Liver (tissue), 9 donors: ENCODE measurements around the gene BTBD8. TPM values are rescaled to one million over a fixed set of nuclear protein-coding genes. Genes with fewer than 3 reads are reported as not detected.

ENCODE experiments used
- DNase-seq: peaks from one replicate; pipeline ENCODE4 v3.0.0-alpha.2; 2017; ENCODE audit warnings: low spot score
- H3K27ac ChIP-seq, 2 donors: one replicate each; pipeline ENCODE4 v1.7.0; 2013; ENCODE audit warnings: inconsistent platforms in 2 of 2, low read length in 2 of 2, control low read depth in 1 of 2, low read depth in 1 of 2, mild to moderate bottlenecking in 1 of 2
- H3K27me3 ChIP-seq, 4 donors: one replicate each; pipeline versions ENCODE4 v1.6.1 to v1.7.0; 2013; ENCODE audit warnings: low read length in 3 of 4, inconsistent platforms in 1 of 4, mild to moderate bottlenecking in 1 of 4, moderate library complexity in 1 of 4; ENCODE audit not compliant: control insufficient read depth in 4 of 4, insufficient read depth in 4 of 4
- H3K36me3 ChIP-seq, 4 donors: one replicate each; pipeline versions ENCODE4 v1.6.1 to v1.7.0; 2013; ENCODE audit warnings: low read length in 3 of 4, mild to moderate bottlenecking in 3 of 4, low read depth in 1 of 4, moderate library complexity in 1 of 4; ENCODE audit not compliant: control insufficient read depth in 4 of 4, insufficient read depth in 3 of 4
- H3K4me1 ChIP-seq, 4 donors: one replicate each; pipeline versions ENCODE4 v1.6.1 to v1.7.0; 2013; ENCODE audit warnings: low read length in 3 of 4, mild to moderate bottlenecking in 3 of 4, moderate library complexity in 1 of 4; ENCODE audit not compliant: control insufficient read depth in 4 of 4, insufficient read depth in 4 of 4
- H3K4me3 ChIP-seq, 3 donors: one replicate each; pipeline versions ENCODE4 v1.6.1 to v1.7.0; 2013; ENCODE audit warnings: low read length in 3 of 3, control low read depth in 1 of 3, low read depth in 1 of 3, mild to moderate bottlenecking in 1 of 3
- H3K9ac ChIP-seq, 2 donors: one replicate each; pipeline ENCODE4 v1.7.0; 2013; ENCODE audit warnings: low read length in 2 of 2, mild to moderate bottlenecking in 2 of 2, moderate library complexity in 2 of 2, control low read depth in 1 of 2, low read depth in 1 of 2
- H3K9me3 ChIP-seq, 4 donors: one replicate each; pipeline versions ENCODE4 v1.6.1 to v1.7.0; 2013; ENCODE audit warnings: low read length in 3 of 4; ENCODE audit not compliant: control insufficient read depth in 4 of 4
- ATF3 ChIP-seq: IDR thresholded peaks from 2 replicates; pipeline ENCODE4 v1.6.1; 2016; ENCODE audit warnings: antibody characterized with exemption
- CTCF ChIP-seq: fragments of 150-350 bp; IDR thresholded peaks from 2 replicates; pipeline ENCODE4 v1.5.1; 2017; ENCODE audit warnings: improper control_type of control experiment, low read depth, low read length; ENCODE audit not compliant: missing input control
- EGR1 ChIP-seq, 2 donors: IDR thresholded peaks; 2 replicates each; pipeline ENCODE4 v1.6.1; 2016 to 2018; ENCODE audit warnings: antibody characterized with exemption in 2 of 2, low read depth in 2 of 2
- FOXA1 ChIP-seq: IDR thresholded peaks from 2 replicates; pipeline ENCODE4 v1.6.1; 2016; ENCODE audit warnings: antibody characterized with exemption
- FOXA2 ChIP-seq: IDR thresholded peaks from 2 replicates; pipeline ENCODE4 v1.6.1; 2016; ENCODE audit warnings: antibody characterized with exemption
- GABPA ChIP-seq, 2 donors: IDR thresholded peaks in 1 of 2; conservative IDR thresholded peaks in 1 of 2; 2 replicates each; pipeline ENCODE4 v1.6.1; 2016; ENCODE audit warnings: antibody characterized with exemption in 2 of 2, mild to moderate bottlenecking in 1 of 2, moderate library complexity in 1 of 2
- HNF4A ChIP-seq, 2 donors: conservative IDR thresholded peaks; 2 replicates each; pipeline ENCODE4 v1.6.1; 2016; ENCODE audit warnings: antibody characterized with exemption in 2 of 2, mild to moderate bottlenecking in 2 of 2
- JUND ChIP-seq, 2 donors: IDR thresholded peaks; 2 replicates each; pipeline ENCODE4 v1.6.1; 2016; ENCODE audit warnings: antibody characterized with exemption in 2 of 2
- MAX ChIP-seq: IDR thresholded peaks from 2 replicates; pipeline ENCODE4 v1.6.1; 2016; ENCODE audit warnings: antibody characterized with exemption
- NR2F2 ChIP-seq: IDR thresholded peaks from 2 replicates; pipeline ENCODE4 v1.6.1; 2016; ENCODE audit warnings: antibody characterized with exemption
- RAD21 ChIP-seq, 2 donors: IDR thresholded peaks; 2 replicates each; pipeline ENCODE4 v1.6.1; 2016; ENCODE audit warnings: antibody characterized with exemption in 2 of 2, mild to moderate bottlenecking in 2 of 2
- RXRA ChIP-seq, 2 donors: IDR thresholded peaks; 2 replicates each; pipeline ENCODE4 v1.6.1; 2017 to 2018; ENCODE audit warnings: antibody characterized with exemption in 2 of 2, mild to moderate bottlenecking in 1 of 2
- SP1 ChIP-seq: IDR thresholded peaks from 2 replicates; pipeline ENCODE4 v1.6.1; 2018; ENCODE audit warnings: antibody characterized with exemption, mild to moderate bottlenecking
- YY1 ChIP-seq: IDR thresholded peaks from 2 replicates; pipeline ENCODE4 v1.6.1; 2016; ENCODE audit warnings: antibody characterized with exemption, mild to moderate bottlenecking
- ZBTB33 ChIP-seq: IDR thresholded peaks from 2 replicates; pipeline ENCODE4 v1.6.1; 2016; ENCODE audit warnings: antibody characterized with exemption
- WGBS: extraction: QIAGEN DNeasy Blood & Tissue Kit; methylation state at CpG from one replicate; pipeline ENCODE4 v1.1.7; 2013; 5-methylcytosine and 5-hydroxymethylcytosine counted together
- polyA plus RNA-seq, 2 donors: library from polyadenylated mRNA; stranded (reverse) in 1 of 2; unstranded in 1 of 2; fragments of 200-250 nt in 1 of 2; fragments of >200 nt in 1 of 2; fragmentation: Nextera tagmentation in 1 of 2; extraction: Ambion mirVana in 1 of 2; gene quantifications; one replicate each; pipeline versions ENCODE4 v1.2.1 to v1.2.3, GENCODE V29; 2013 to 2015
- total RNA-seq, 2 donors: library from RNA; depleted of rRNA; stranded (reverse); fragments of >200 nt; gene quantifications; one replicate each; pipeline ENCODE4 v1.2.3, GENCODE V29; 2014
- donor health status: healthy.
- donor health status: healthy.
- donor health status: healthy.
- donor health status: healthy.
- donor health status: healthy.

BTBD8 gene
- total and polyA plus RNA-seq, 4 donors, result 0.47 to 1.8 (median 1.1) TPM

- no peak for TF ChIP-seq NR2F2
- TF ChIP-seq HNF4A (conservative IDR thresholded peaks at IDR 0.05), result no peak
- no peak for TF ChIP-seq GABPA (IDR thresholded peaks at IDR 0.05 in 1 of 2, conservative IDR thresholded peaks at IDR 0.05 in 1 of 2)
- TF ChIP-seq YY1, result no peak
- TF ChIP-seq CTCF, result no peak
- TF ChIP-seq RAD21 (IDR thresholded peaks at IDR 0.05), result no peak
- TF ChIP-seq FOXA2, result no peak
- no peak for TF ChIP-seq SP1
- TF ChIP-seq JUND (IDR thresholded peaks at IDR 0.05), result no peak
- no peak for TF ChIP-seq MAX
- TF ChIP-seq FOXA1, result no peak
- peaks cover 0 to 3% (median 1%) of the 10 kb centered on the region in 4 donors for H3K36me3 ChIP-seq
- no peak for DNase-seq
- H3K27ac ChIP-seq, result no peak overlapping the region
- 95% methylated on average over 3 of the region's 3 CpGs for WGBS
- no peaks in the 10 kb centered on the region for H3K27me3 ChIP-seq
- no peaks in the 10 kb centered on the region for H3K4me1 ChIP-seq
- H3K9ac ChIP-seq, result no peak overlapping the region
- H3K4me3 ChIP-seq, result no peak overlapping the region
- peaks cover 0 to 14% (median 3%) of the 10 kb centered on the region in 4 donors for H3K9me3 ChIP-seq
These were observed 79.4 kb downstream of the BTBD8 start for GRCh38 chr1:92159593-92159992.

- Histone ChIP-seq H3K27ac (no peak overlapping the region), H3K36me3 (peaks cover 0 to 2% (median 1%) of the 10 kb centered on the region in 4 donors), H3K9ac (no peak overlapping the region), H3K4me1 (no peaks in the 10 kb centered on the region), H3K9me3 (peaks cover 0 to under 1% (median 0%) of the 10 kb centered on the region in 4 donors), H3K4me3 (no peak overlapping the region), H3K27me3 (no peaks in the 10 kb centered on the region)
- no peak for TF ChIP-seq RXRA (IDR thresholded peaks at IDR 0.05)
- TF ChIP-seq ATF3, result no peak
- TF ChIP-seq MAX, result no peak
- no peak for TF ChIP-seq ZBTB33
- no peak for TF ChIP-seq FOXA2
- TF ChIP-seq CTCF, result no peak
- no peak for TF ChIP-seq YY1
- TF ChIP-seq EGR1 (IDR thresholded peaks at IDR 0.05; ENCODE audit: low read depth in 2 of 2), result no peak
- no peak for DNase-seq
- WGBS, result 100% methylated on average over 1 of the region's 1 CpG
These were observed 85.2 kb downstream of the BTBD8 start for GRCh38 chr1:92165389-92165788.
